GM10248 (cell line): ENCODE measurements around the gene NECTIN2.

Experiments used
- CTCF ChIA-PET: fragments of 300-600 bp; sonication (Branson Sonifier 250); formaldehyde crosslinking; extraction: SDS; loops from one replicate; lab custom pipeline; 2021; ENCODE audit warnings: antibody characterized with exemption; lab: Yijun Ruan, JAX
- POLR2A ChIA-PET: fragments of 350-650 bp; sonication (Branson Sonifier 250); formaldehyde crosslinking; extraction: SDS; loops from one replicate; lab custom pipeline; 2020; ENCODE audit warnings: antibody characterized with exemption; lab: Yijun Ruan, JAX
- DNase-seq: peaks from one replicate; pipeline ENCODE4 v3.0.0; 2012; ENCODE audit errors: extremely low spot score
- CTCF ChIP-seq: IDR thresholded peaks from 2 replicates; pipeline ENCODE4 v1.5.1; 2012; ENCODE audit warnings: mild to moderate bottlenecking, low read depth; ENCODE audit errors: extremely low read depth, missing control alignments, control extremely low read depth

The NECTIN2 gene

GRCh38 chr19:44927746-44928145 is 81.6 kb downstream of the NECTIN2 start:
- POLR2A ChIA-PET, result no interaction called here
- no peak for DNase-seq
- no peak for TF ChIP-seq CTCF
- CTCF ChIA-PET, result no interaction called here

GRCh38 chr19:44930088-44930487 is 84.0 kb downstream of the NECTIN2 start:
- POLR2A ChIA-PET, result no interaction called here
- CTCF ChIA-PET, result no interaction called here
- no peak for DNase-seq
- no peak for TF ChIP-seq CTCF

- ChIA-PET CTCF (no interaction called here), POLR2A (no interaction called here)
- no peak for DNase-seq
- no peak for TF ChIP-seq CTCF
These were observed 85.4 kb downstream of the NECTIN2 start for GRCh38 chr19:44931541-44931940.
